ENCODE results near the gene CHGA.

The CHGA gene

DNA sequence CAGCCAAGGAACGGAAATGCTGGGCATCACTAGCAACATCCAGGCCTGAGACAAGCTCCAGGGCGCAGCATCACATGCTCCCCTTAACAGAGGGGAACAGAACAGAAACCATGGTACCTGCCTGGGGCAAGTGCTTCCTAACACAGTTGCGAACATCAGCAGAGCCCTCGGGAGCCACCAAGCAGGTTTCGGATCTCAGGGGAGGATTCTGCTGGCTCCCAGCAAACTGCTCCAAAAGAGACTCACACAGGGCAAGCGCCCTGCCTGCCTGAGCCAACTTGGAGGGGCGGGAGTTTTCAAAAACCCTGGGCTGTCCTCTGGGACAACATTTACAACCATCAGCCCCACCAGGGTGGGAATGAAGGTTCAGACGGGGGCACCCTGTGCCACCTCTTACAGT is 19.6 kb downstream of the CHGA start:
- DNase-seq (ENCODE audit: extremely low spot score, insufficient read length, low read depth) (no peak), FAIRE-seq (no peak)

GRCh38 chr14:92942976-92943710 is 20.2 kb downstream of the CHGA start:
- FAIRE-seq (no peak), DNase-seq (ENCODE audit: extremely low spot score, insufficient read length, low read depth) (no peak)

GRCh38 chr14:92943855-92944570 is 21.1 kb downstream of the CHGA start:
- no peak for FAIRE-seq
- DNase-seq (ENCODE audit: extremely low spot score, insufficient read length, low read depth) = no peak

- FAIRE-seq = no peak
- DNase-seq (ENCODE audit: extremely low spot score, insufficient read length, low read depth) = no peak
Measured at GRCh38 chr14:92944976-92945375, 22.0 kb downstream of the CHGA start.

DNA sequence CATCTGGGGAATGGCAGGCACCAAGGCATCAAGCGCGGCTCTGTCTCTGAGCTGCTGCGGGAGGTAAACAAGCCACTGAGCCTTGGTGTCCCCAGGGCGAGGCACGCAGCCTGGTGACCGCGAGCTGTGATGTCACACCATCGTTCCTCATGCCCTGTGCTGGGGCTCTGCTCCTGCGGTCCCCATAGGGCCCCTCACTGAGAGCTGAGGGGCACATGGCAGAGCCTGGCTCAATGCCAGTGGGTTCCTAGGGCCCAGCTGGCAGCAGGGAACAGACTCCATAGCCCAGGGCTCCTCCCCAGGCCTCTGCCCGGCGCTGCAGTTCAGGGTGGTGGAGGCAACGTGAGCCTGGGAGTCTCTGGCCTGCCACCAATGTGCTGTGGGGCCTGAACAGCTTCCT is 22.6 kb downstream of the CHGA start:
- DNase-seq (ENCODE audit: extremely low spot score, insufficient read length, low read depth) (no peak), FAIRE-seq (no peak)

GRCh38 chr14:92945959-92946846 is 23.3 kb downstream of the CHGA start:
- FAIRE-seq (no peak), DNase-seq (ENCODE audit: extremely low spot score, insufficient read length, low read depth) (no peak)

DNA sequence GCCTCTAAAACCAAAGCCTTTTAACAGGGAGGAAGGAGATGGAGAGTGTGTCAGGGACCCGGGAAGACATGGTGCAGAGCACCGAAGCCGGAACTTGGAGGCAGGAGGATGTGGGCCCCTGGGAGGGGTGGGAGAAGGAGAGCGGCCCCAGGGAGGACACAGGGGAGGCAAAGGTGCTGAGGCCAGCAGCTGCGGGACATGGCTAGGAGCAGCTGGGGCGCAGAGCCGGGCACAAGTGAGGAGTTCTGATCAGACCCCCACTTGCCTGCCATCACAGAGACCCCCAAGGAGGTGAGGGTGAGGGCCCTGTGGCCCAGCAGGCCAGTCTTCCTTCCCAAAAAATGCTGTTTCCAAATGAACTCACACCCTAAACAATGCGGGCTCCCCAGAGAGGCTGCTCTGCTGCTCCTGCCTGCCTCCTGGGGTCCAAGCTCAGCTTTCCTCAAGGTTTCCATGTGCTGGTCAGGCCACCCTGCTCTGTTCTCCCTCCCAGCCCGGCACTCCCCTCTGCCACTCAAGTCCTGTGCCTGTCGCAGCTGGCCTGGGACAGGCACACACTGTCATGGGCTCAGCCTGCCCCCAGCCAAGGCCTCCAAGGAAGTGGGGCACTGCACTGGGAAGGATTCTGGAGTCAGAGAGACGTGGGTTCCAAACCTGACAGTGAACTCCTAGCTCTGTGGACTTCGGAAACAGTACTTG is 24.0 kb downstream of the CHGA start:
- DNase-seq (ENCODE audit: extremely low spot score, insufficient read length, low read depth) = no peak

DNA sequence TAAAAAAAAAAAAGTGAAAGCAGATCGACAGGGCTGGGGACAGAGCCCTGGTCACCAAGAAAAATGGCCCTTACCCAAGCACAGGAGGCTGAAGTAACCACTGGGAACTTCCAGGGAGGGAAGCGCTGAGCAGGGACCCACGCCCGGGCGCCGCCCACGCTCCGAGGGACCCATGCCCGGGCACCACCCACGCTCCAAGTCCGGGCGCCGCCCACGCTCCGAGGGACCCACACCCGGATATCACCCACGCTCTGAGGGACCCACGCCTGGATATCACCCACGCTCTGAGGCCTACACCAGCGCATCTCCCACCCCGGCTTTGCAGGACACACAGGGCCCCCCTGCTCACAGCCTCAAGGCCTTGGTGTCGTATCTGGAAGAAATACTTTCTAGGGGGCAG is 25.7 kb downstream of the CHGA start:
- FAIRE-seq = no peak

More for the DNA sequence above, 24.0 kb downstream of the CHGA start:
- FAIRE-seq = no peak

DNA sequence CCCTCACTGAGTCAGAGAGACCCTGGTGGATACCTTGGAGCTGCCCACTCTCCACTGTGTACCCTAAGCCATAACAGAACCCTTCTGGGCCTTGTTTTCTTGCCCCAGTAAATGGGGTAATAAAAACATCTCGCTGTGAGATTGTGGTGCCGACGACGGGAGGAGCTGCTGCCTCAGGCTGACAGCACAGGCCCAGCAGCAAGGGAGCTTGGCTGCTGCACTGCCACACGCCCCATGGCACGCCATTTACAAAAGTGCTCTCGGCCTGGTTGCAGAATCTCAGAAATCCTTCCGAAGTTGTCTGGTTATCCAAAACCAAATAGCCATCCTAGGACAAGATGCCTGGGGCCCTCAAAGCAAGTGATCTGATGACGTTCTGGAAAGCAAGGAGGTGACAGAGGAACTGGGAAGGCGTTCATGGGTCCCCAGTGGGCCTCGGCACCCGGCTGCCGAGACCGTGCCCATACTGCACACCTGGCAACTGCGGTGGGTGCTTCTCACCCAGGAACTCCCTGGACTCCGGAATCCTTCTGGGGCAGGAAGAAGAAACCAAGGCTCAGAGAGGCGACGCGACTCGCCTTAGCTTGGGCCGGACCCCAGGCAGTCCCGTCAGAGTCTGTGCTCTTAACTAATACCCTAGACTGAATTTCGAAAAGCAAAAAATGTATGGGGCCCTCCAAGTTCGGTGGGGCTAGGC is 26.7 kb downstream of the CHGA start:
- DNase-seq (ENCODE audit: extremely low spot score, insufficient read length, low read depth) (no peak), FAIRE-seq (no peak)

More for the DNA sequence above, 25.7 kb downstream of the CHGA start:
- DNase-seq (ENCODE audit: extremely low spot score, insufficient read length, low read depth) = no peak

- FAIRE-seq (no peak), DNase-seq (ENCODE audit: extremely low spot score, insufficient read length, low read depth) (no peak)
Measured at GRCh38 chr14:92950193-92950540, 27.2 kb downstream of the CHGA start.

DNA sequence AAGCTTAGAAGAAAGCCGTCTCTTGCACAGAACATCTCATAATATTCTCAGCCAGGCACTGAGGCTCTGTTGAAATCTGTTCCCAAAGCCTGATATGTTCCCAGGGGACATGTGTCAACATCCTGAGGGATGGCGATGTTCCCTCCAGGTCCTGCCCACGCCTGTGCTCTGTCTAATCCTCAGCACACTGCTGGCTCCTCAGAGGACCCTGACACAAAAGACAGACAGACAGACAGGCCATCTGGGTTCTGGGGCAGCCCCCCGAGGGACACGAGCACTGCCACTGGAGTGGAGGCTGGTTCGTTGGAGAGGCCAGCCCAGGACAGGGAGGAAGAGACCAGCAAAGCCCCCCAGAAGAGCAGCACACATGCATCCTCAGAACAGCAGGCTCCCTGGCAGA is 27.8 kb downstream of the CHGA start:
- DNase-seq (ENCODE audit: extremely low spot score, insufficient read length, low read depth) (no peak), FAIRE-seq (no peak)

DNA sequence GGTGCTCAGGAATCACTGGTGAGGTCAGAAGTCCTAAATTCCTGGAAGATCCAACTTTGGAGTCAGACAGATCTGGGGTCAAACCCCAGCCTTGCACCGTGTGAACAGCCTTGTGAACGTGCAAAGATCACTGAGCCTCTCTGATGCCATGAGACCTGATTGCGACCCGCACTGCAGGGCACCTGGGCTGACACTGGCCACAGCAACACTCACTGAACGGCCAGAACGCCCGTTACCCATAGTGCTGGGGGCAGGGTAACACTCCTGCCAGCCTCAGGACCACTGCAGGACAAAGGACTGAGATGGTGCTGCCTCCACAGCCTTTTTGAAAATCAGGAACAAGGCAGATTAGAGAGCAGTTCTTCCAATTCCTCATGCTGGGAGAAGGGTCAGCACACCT is 28.3 kb downstream of the CHGA start:
- DNase-seq (ENCODE audit: extremely low spot score, insufficient read length, low read depth) (no peak), FAIRE-seq (no peak)

DNA sequence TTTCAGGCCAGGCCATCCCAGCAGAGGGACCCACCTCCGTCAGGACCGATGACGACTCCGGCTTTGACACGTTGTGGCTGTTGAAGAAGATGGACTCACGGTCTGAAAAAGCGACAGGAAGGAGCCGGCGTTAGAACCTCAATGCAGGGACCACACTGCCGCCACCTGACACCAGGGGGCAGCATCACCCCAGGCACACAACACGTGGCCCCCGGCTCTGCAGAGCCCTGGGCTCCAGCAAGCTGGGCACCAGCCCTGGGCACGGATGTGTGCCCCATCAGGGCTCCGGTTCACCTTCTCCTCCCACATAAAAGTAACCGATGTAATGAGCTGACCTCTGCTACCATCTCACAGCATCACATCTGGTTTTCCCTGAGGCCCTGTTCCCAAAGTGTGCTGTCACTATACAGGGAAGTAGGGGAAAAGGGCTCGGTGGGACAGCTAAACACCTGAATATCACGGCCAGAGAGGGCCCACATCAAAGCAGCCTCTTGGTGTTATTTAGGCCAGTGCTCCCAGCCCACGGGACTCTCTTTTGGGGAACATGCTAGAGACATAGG is 29.0 kb downstream of the CHGA start:
- DNase-seq (ENCODE audit: extremely low spot score, insufficient read length, low read depth) = peak; percentile 88
- FAIRE-seq = peak; percentile 91

DNA sequence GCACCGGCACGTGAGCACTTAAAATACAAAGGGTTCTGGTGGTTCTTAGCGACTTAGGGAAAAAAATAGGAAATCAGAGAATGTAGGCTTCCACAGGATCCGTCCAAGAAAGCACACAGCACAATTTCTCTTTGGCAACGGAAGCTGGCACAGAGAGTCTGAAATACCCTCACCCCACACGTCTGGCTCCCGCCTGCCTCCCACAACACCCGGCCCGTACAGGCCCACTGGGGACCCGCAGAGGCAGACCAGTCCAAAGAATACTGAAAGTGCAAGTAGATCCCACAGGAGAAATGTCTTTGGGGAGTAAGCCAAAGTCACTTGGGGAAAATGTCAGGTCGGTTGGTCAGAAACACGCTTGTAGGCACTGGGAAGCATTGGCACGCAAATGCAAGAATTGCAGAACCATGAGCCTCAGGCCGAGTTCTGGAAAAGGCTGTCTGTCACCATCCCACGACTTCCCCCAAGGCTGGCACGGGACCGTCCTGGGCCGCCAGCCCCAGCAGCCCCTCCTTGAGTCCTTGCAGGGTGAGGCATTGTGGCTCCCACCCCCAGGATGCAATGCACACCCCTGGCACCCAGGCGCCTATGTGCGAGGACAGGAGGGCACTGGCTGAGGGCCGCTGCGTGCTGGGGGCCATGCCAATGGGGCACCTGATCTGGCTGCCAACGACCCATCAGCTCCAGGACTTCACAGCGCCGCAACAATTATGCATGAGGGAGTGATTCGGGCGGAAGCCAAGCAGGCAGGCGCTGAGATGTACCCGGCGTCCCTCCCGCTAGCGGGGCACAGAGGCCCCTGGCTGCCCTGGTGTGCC is 29.7 kb downstream of the CHGA start:
- no peak for FAIRE-seq
- no peak for DNase-seq (ENCODE audit: extremely low spot score, insufficient read length, low read depth)

DNA sequence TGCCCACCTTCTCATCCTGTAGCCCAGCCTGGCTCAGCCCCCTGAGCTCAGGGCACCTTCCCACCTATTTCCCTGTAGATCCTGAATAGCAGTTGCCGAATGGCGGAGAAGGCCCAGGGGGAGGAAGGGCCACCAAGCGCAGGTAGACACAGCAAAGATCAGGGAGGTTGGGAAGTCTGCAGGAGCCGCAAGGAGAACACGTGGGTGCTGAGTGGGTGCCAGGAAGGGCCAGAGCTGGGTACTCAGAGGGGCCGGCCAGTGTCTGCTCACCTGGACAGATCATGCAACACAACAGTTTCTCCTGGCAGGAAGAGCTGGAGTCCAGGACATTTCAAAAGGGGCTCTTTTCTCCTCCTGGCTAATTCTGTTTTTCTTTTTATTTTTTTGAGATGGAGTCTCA is 30.6 kb downstream of the CHGA start:
- no peak for DNase-seq (ENCODE audit: extremely low spot score, insufficient read length, low read depth)
- FAIRE-seq = no peak

DNA sequence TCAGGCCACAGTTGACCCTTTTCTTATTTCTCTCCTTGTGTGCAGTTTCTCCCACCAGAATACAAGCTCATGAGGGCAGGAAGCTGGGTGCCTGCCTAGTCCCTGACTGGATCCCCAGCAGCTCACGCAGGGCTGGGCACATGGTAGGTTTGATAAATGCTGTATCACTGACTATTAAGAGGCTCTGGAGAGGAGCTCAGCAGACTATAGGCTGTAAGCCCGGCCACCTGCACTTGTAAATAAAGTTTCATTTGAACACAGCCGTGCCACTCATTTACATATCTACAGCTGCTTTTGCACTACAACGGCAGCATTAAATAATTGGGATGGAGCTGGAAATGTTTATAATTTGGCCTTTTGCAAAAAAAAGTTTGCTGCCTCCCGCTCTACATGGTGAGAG is 32.0 kb downstream of the CHGA start:
- FAIRE-seq (no peak), DNase-seq (ENCODE audit: extremely low spot score, insufficient read length, low read depth) (no peak)

DNA sequence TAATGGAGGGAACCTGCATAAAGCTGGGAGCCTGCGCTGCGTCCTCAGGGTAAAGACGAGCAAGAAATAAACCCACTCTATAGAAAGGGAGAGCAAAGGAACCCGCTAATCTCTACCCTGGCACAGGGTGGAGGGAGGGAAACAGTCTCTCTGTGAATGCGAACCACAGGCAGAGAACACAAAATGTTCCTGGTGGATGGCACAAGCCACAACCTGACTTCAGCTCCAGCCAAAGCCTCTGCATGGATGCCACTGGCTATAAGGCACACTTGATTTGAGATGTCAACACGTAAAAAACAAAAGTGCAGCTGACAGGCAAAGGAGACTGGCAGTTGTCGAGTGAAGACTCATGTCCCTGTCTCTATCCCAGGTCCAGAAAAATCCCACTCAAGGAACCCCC is 32.4 kb downstream of the CHGA start:
- FAIRE-seq (no peak), DNase-seq (ENCODE audit: extremely low spot score, insufficient read length, low read depth) (no peak)

- DNase-seq (ENCODE audit: extremely low spot score, insufficient read length, low read depth) (no peak), FAIRE-seq (no peak)
Measured at GRCh38 chr14:92956961-92957360, 34.0 kb downstream of the CHGA start.
